C4-2B (cell line): ENCODE results near the gene ENDOV.

Experiments
- CTCF ChIP-seq: fragments of 450-650 bp; conservative IDR thresholded peaks from 2 replicates; pipeline ENCODE4 v1.5.1; 2017; ENCODE audit warnings: mild to moderate bottlenecking
- ZFX ChIP-seq: fragments of 450-650 bp; IDR thresholded peaks from 2 replicates; pipeline ENCODE4 v1.6.1; 2017

GRCh38 chr17:80444644-80444979 is 29.6 kb downstream of the ENDOV start:
- TF ChIP-seq CTCF = no peak
- TF ChIP-seq ZFX = no peak
